Activated CD4-positive, alpha-beta T cell treated with anti-CD3 and anti-CD28 coated beads for 48 hours (primary cell): Measurements from ENCODE around the gene SGCD.

Experiments used
- DNase-seq: peaks from one replicate; pipeline ENCODE4 v3.0.0-alpha.2; 2020

Gene SGCD

GRCh38 chr5:156471893-156472292, 144.9 kb downstream of the SGCD start:
- no peak for DNase-seq

GRCh38 chr5:156473269-156473908, 146.4 kb downstream of the SGCD start:
- DNase-seq: no peak

GRCh38 chr5:156474251-156474650, 147.3 kb downstream of the SGCD start:
- no peak for DNase-seq

GRCh38 chr5:156475182-156476157, 148.5 kb downstream of the SGCD start:
- no peak for DNase-seq

- DNase-seq: no peak
Measured at GRCh38 chr5:156476158-156476551, 149.2 kb downstream of the SGCD start.

- DNase-seq: no peak
Measured at GRCh38 chr5:156476678-156477077, 149.7 kb downstream of the SGCD start.

GRCh38 chr5:156477196-156477595, 150.2 kb downstream of the SGCD start:
- no peak for DNase-seq

- DNase-seq: peak; percentile 37
Measured at GRCh38 chr5:156479849-156480248, 152.9 kb downstream of the SGCD start.

GRCh38 chr5:156481741-156482140, 154.8 kb downstream of the SGCD start:
- DNase-seq: no peak

- DNase-seq: no peak
Measured at GRCh38 chr5:156482818-156483217, 155.9 kb downstream of the SGCD start.

- DNase-seq: no peak
Measured at GRCh38 chr5:156486394-156487238, 159.7 kb downstream of the SGCD start.

- DNase-seq: no peak
Measured at GRCh38 chr5:156491766-156492165, 164.8 kb downstream of the SGCD start.

GRCh38 chr5:156496291-156496690, 169.3 kb downstream of the SGCD start:
- no peak for DNase-seq

- no peak for DNase-seq
Measured at GRCh38 chr5:156497804-156498208, 170.8 kb downstream of the SGCD start.

- no peak for DNase-seq
Measured at GRCh38 chr5:156498226-156498980, 171.4 kb downstream of the SGCD start.

GRCh38 chr5:156500755-156501154, 173.8 kb downstream of the SGCD start:
- DNase-seq: no peak

- DNase-seq: no peak
Measured at GRCh38 chr5:156505101-156505500, 178.1 kb downstream of the SGCD start.

- no peak for DNase-seq
Measured at GRCh38 chr5:156513123-156513815, 186.3 kb downstream of the SGCD start.

- no peak for DNase-seq
Measured at GRCh38 chr5:156515121-156515520, 188.2 kb downstream of the SGCD start.

GRCh38 chr5:156515803-156516360, 188.9 kb downstream of the SGCD start:
- DNase-seq: no peak
